ENCODE data around the gene ANKS1B. TPM values are rescaled to one million over a fixed set of nuclear protein-coding genes. Genes with fewer than 3 reads are reported as not detected.

Gene ANKS1B
- total RNA-seq, 2 donors from 2014 or later: 45.5 to 65.9 TPM

GRCh38 chr12:98727196-98727595, 1257.5 kb downstream of the ANKS1B start:
- no peak overlapping the region for H3K4me3 ChIP-seq

GRCh38 chr12:98725476-98726247, 1259.1 kb downstream of the ANKS1B start:
- no peak for DNase-seq (ENCODE audit: low spot score)
- Histone ChIP-seq H3K4me3 (no peak overlapping the region), H3K27ac (no peak overlapping the region), H3K4me1 (ENCODE audit: control insufficient read depth in 1 of 2, low read depth in 2 of 2) (no peaks in the 10 kb centered on the region), H3K36me3 (peaks cover 15% of the 10 kb centered on the region), H3K27me3 (replicated peaks; ENCODE audit: insufficient read depth) (no peaks in the 10 kb centered on the region), H3K9me3 (no peaks in the 10 kb centered on the region)
- no peak for ATAC-seq (ENCODE audit: insufficient number of reproducible peaks, low FRiP score, low read depth)
- peak; percentile 31 for TF ChIP-seq CTCF (IDR thresholded peaks at IDR 0.05)

More at GRCh38 chr12:98727196-98727595, 1257.5 kb downstream of the ANKS1B start:
- ATAC-seq (ENCODE audit: insufficient number of reproducible peaks, low FRiP score, low read depth) (no peak), DNase-seq (ENCODE audit: low spot score) (no peak)
- Histone ChIP-seq H3K27me3 (replicated peaks; ENCODE audit: insufficient read depth) (no peaks in the 10 kb centered on the region), H3K9me3 (no peaks in the 10 kb centered on the region), H3K27ac (no peak overlapping the region), H3K4me1 (ENCODE audit: control insufficient read depth in 1 of 2, low read depth in 2 of 2) (no peaks in the 10 kb centered on the region), H3K36me3 (peaks cover 16% of the 10 kb centered on the region)
- no peak for TF ChIP-seq CTCF (IDR thresholded peaks at IDR 0.05)

- peaks cover 8% of the 10 kb centered on the region for H3K36me3 ChIP-seq
- DNase-seq (ENCODE audit: low spot score) (no peak), ATAC-seq (ENCODE audit: insufficient number of reproducible peaks, low FRiP score, low read depth) (no peak)
- H3K4me3 ChIP-seq: no peak overlapping the region
- TF ChIP-seq CTCF (IDR thresholded peaks at IDR 0.05): no peak
- H3K27ac ChIP-seq: no peak overlapping the region
- H3K4me1 ChIP-seq (ENCODE audit: control insufficient read depth in 1 of 2, low read depth in 2 of 2): peaks cover 0 to 5% of the 10 kb centered on the region in 2 donors
- H3K27me3 ChIP-seq (replicated peaks; ENCODE audit: insufficient read depth): no peaks in the 10 kb centered on the region
- no peaks in the 10 kb centered on the region for H3K9me3 ChIP-seq
These were observed 1260.2 kb downstream of the ANKS1B start for GRCh38 chr12:98724384-98725155.

- TF ChIP-seq CTCF (IDR thresholded peaks at IDR 0.05): no peak
- Histone ChIP-seq H3K36me3 (peaks cover 3% of the 10 kb centered on the region), H3K4me1 (ENCODE audit: control insufficient read depth in 1 of 2, low read depth in 2 of 2) (peaks cover 0 to 5% of the 10 kb centered on the region in 2 donors), H3K27ac (no peak overlapping the region), H3K27me3 (replicated peaks; ENCODE audit: insufficient read depth) (no peaks in the 10 kb centered on the region), H3K4me3 (no peak overlapping the region), H3K9me3 (no peaks in the 10 kb centered on the region)
- DNase-seq (ENCODE audit: low spot score) (no peak), ATAC-seq (ENCODE audit: insufficient number of reproducible peaks, low FRiP score, low read depth) (no peak)
These were observed 1263.5 kb downstream of the ANKS1B start for GRCh38 chr12:98721204-98721702.
